SJCRH30 (cell line): Measurements from ENCODE around the gene IGSF9B. TPM values are rescaled to one million over a fixed set of nuclear protein-coding genes. Genes with fewer than 3 reads are reported as not detected.
"Not testable (repeated sequence)": the region's sequence is repeated elsewhere in the genome, so short reads cannot be mapped to it uniquely, and the experiment has no call there.

Experiments used
- DNase-seq, 2 experiments: peaks; one replicate each; pipeline ENCODE4 v3.0.0-alpha.2; 2015 to 2020
- H3K27ac ChIP-seq: fragments of 250-450 bp; sonication (Bioruptor Pico); 2 replicates; pipeline ENCODE4 v1.5.1; 2020; ENCODE audit warnings: mild to moderate bottlenecking, moderate library complexity
- H3K27me3 ChIP-seq: fragments of 250-450 bp; sonication (Bioruptor Pico); 2 replicates; pipeline ENCODE4 v1.5.1; 2020; ENCODE audit warnings: mild to moderate bottlenecking, moderate library complexity
- H3K36me3 ChIP-seq: fragments of 250-450 bp; sonication (Bioruptor Pico); 2 replicates; pipeline ENCODE4 v1.5.1; 2020; ENCODE audit warnings: mild to moderate bottlenecking, moderate library complexity
- H3K4me1 ChIP-seq: fragments of 250-450 bp; sonication (Bioruptor Pico); 2 replicates; pipeline ENCODE4 v1.5.1; 2020; ENCODE audit warnings: mild to moderate bottlenecking, moderate library complexity
- H3K4me3 ChIP-seq: fragments of 250-450 bp; sonication (Bioruptor Pico); 2 replicates; pipeline ENCODE4 v1.5.1; 2020; ENCODE audit warnings: mild to moderate bottlenecking, moderate library complexity
- H3K9me3 ChIP-seq: fragments of 250-450 bp; sonication (Bioruptor Pico); replicated peaks from 2 replicates; pipeline ENCODE4 v1.5.1; 2020; ENCODE audit warnings: mild to moderate bottlenecking, moderate library complexity
- total RNA-seq: library from RNA; depleted of rRNA; stranded (reverse); fragments of >200 nt; shearing (Covaris generic); gene quantifications from 2 replicates; pipeline ENCODE4 v1.2.3, GENCODE V29; 2014; rRNA removed

The IGSF9B gene
- not detected in 2 replicates for total RNA-seq

- Histone ChIP-seq H3K4me1 (no peaks in the 10 kb centered on the region), H3K4me3 (no peak within 1 kb of the TSS), H3K36me3 (no peaks in the 10 kb centered on the region), H3K27me3 (peaks cover 10% of the 10 kb centered on the region; the same call in 1 of the 2 replicates), H3K9me3 (no peaks in the 10 kb centered on the region), H3K27ac (no peak within 1 kb of the TSS)
- DNase-seq, result no peak
Measured at GRCh38 chr11:133956650-133957633, at the start of gene IGSF9B. Gene IGSF9B (minus strand): TSS chr11:133956968. CDS start chr11:133956754, 214 bp downstream.

GRCh38 chr11:134004496-134005172, 47.9 kb upstream of the IGSF9B start:
- DNase-seq, result no peak
- H3K4me3 ChIP-seq, result no peak overlapping the region
- no peak overlapping the region for H3K27ac ChIP-seq
- H3K4me1 ChIP-seq, result no peaks in the 10 kb centered on the region
- no peaks in the 10 kb centered on the region for H3K36me3 ChIP-seq
- no peaks in the 10 kb centered on the region; the same call in 1 of the 2 replicates for H3K27me3 ChIP-seq
- H3K9me3 ChIP-seq, result no peaks in the 10 kb centered on the region

GRCh38 chr11:134003792-134004495, 47.2 kb upstream of the IGSF9B start:
- DNase-seq, result no peak
- H3K27me3 ChIP-seq, result no peaks in the 10 kb centered on the region; the same call in 1 of the 2 replicates
- H3K36me3 ChIP-seq, result no peaks in the 10 kb centered on the region
- H3K9me3 ChIP-seq, result no peaks in the 10 kb centered on the region
- no peak overlapping the region for H3K27ac ChIP-seq
- H3K4me1 ChIP-seq, result no peaks in the 10 kb centered on the region
- no peak overlapping the region for H3K4me3 ChIP-seq

- H3K27me3 ChIP-seq, H3K36me3 ChIP-seq, H3K4me3 ChIP-seq, H3K4me1 ChIP-seq, DNase-seq, H3K9me3 ChIP-seq, H3K27ac ChIP-seq: not testable (repeated sequence)
Measured at GRCh38 chr11:134002819-134003218, 46.1 kb upstream of the IGSF9B start.

- not testable (repeated sequence) for H3K36me3 ChIP-seq, H3K9me3 ChIP-seq, H3K27ac ChIP-seq, H3K27me3 ChIP-seq, H3K4me1 ChIP-seq, DNase-seq, H3K4me3 ChIP-seq
Measured at GRCh38 chr11:134002338-134002737, 45.6 kb upstream of the IGSF9B start.

- DNase-seq, result no peak
- Histone ChIP-seq H3K27me3 (no peaks in the 10 kb centered on the region), H3K27ac (no peak overlapping the region)
Measured at GRCh38 chr11:134001596-134001995, 44.8 kb upstream of the IGSF9B start.

GRCh38 chr11:134001088-134001487, 44.3 kb upstream of the IGSF9B start:
- Histone ChIP-seq H3K9me3 (no peaks in the 10 kb centered on the region), H3K27me3 (no peaks in the 10 kb centered on the region), H3K36me3 (no peaks in the 10 kb centered on the region), H3K4me3 (no peak overlapping the region), H3K4me1 (no peaks in the 10 kb centered on the region), H3K27ac (no peak overlapping the region)
- DNase-seq, result no peak

More at GRCh38 chr11:134001596-134001995, 44.8 kb upstream of the IGSF9B start:
- H3K4me3 ChIP-seq, result no peak overlapping the region
- H3K36me3 ChIP-seq, result no peaks in the 10 kb centered on the region
- no peaks in the 10 kb centered on the region for H3K9me3 ChIP-seq
- H3K4me1 ChIP-seq, result no peaks in the 10 kb centered on the region

GRCh38 chr11:133999355-133999754, 42.6 kb upstream of the IGSF9B start:
- H3K4me3 ChIP-seq, result no peak overlapping the region
- no peak overlapping the region for H3K27ac ChIP-seq
- H3K36me3 ChIP-seq, result no peaks in the 10 kb centered on the region
- H3K4me1 ChIP-seq, result no peaks in the 10 kb centered on the region
- H3K27me3 ChIP-seq, result no peaks in the 10 kb centered on the region
- DNase-seq, result no peak
- H3K9me3 ChIP-seq, result no peaks in the 10 kb centered on the region

- Histone ChIP-seq H3K27me3 (no peaks in the 10 kb centered on the region), H3K36me3 (no peaks in the 10 kb centered on the region), H3K27ac (no peak overlapping the region), H3K9me3 (no peaks in the 10 kb centered on the region), H3K4me1 (no peaks in the 10 kb centered on the region), H3K4me3 (no peak overlapping the region)
- DNase-seq, result no peak
Measured at GRCh38 chr11:133997554-133997953, 40.8 kb upstream of the IGSF9B start.

GRCh38 chr11:133996671-133997070, 39.9 kb upstream of the IGSF9B start:
- Histone ChIP-seq H3K4me3 (no peak overlapping the region), H3K36me3 (no peaks in the 10 kb centered on the region), H3K4me1 (no peaks in the 10 kb centered on the region), H3K9me3 (no peaks in the 10 kb centered on the region), H3K27ac (no peak overlapping the region), H3K27me3 (no peaks in the 10 kb centered on the region)
- no peak for DNase-seq

GRCh38 chr11:133995066-133995465, 38.3 kb upstream of the IGSF9B start:
- no peak for DNase-seq
- Histone ChIP-seq H3K4me1 (no peaks in the 10 kb centered on the region), H3K27me3 (0 out of 2 replicates have a peak, but pooled peaks cover 3% of the 10 kb centered on the region), H3K9me3 (no peaks in the 10 kb centered on the region), H3K4me3 (no peak overlapping the region), H3K27ac (no peak overlapping the region), H3K36me3 (no peaks in the 10 kb centered on the region)

GRCh38 chr11:133993921-133994320, 37.2 kb upstream of the IGSF9B start:
- Histone ChIP-seq H3K36me3 (no peaks in the 10 kb centered on the region), H3K4me1 (no peaks in the 10 kb centered on the region), H3K27me3 (0 out of 2 replicates have a peak, but pooled peaks cover 7% of the 10 kb centered on the region), H3K27ac (no peak overlapping the region), H3K9me3 (no peaks in the 10 kb centered on the region), H3K4me3 (no peak overlapping the region)
- DNase-seq, result no peak

GRCh38 chr11:133993107-133993506, 36.3 kb upstream of the IGSF9B start:
- Histone ChIP-seq H3K27ac (no peak overlapping the region), H3K4me1 (no peaks in the 10 kb centered on the region), H3K9me3 (no peaks in the 10 kb centered on the region), H3K36me3 (no peaks in the 10 kb centered on the region), H3K4me3 (no peak overlapping the region), H3K27me3 (0 out of 2 replicates have a peak, but pooled peaks cover 12% of the 10 kb centered on the region)
- DNase-seq, result no peak

- Histone ChIP-seq H3K27me3 (0 out of 2 replicates have a peak, but pooled peaks cover 22% of the 10 kb centered on the region), H3K27ac (no peak overlapping the region), H3K4me1 (no peaks in the 10 kb centered on the region), H3K9me3 (no peaks in the 10 kb centered on the region), H3K4me3 (no peak overlapping the region), H3K36me3 (no peaks in the 10 kb centered on the region)
- no peak for DNase-seq
Measured at GRCh38 chr11:133992121-133992520, 35.4 kb upstream of the IGSF9B start.
